HG03558 (cell line): ENCODE data around the gene RRBP1.

ENCODE experiments used
- ATAC-seq: cut with Tn5 transposase; IDR thresholded peaks from one replicate; pipeline ENCODE4 v1.9.1; 2021; ENCODE audit warnings: moderate number of reproducible peaks; ENCODE audit not compliant: unreplicated experiment; ENCODE audit errors: extremely low read depth

RRBP1 gene

GRCh38 chr20:17651760-17652388, 30.2 kb downstream of the RRBP1 start:
- ATAC-seq = no peak

DNA sequence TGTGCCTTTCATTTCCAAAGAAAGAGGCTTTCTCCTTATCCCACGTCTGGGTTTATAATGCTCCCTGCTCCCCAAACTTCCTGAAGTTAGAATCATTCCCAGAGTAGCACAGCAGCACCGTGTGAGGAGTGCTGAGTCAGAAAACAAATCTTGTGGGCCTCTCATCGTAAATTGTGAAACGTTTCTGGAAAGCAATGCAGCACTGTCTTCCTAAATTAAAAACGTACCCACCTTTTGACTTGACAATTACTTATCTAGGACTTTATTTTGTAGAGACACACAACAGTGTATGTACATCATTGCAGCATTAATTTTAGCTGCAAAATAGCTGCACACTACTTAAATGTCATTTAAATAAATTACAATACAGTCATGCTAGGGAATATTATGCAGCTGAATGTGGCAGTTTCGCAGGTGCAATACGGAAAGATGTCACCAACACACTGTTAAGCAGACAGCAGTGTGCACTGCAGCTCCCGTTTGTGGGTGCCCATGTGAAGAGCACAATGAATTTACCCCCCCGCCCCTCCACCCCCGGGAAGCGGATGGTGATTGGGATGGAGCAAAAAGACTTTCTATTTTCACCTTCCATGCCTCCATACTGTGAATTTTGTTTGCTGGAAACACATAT, 30.8 kb downstream of the RRBP1 start:
- no peak for ATAC-seq

DNA sequence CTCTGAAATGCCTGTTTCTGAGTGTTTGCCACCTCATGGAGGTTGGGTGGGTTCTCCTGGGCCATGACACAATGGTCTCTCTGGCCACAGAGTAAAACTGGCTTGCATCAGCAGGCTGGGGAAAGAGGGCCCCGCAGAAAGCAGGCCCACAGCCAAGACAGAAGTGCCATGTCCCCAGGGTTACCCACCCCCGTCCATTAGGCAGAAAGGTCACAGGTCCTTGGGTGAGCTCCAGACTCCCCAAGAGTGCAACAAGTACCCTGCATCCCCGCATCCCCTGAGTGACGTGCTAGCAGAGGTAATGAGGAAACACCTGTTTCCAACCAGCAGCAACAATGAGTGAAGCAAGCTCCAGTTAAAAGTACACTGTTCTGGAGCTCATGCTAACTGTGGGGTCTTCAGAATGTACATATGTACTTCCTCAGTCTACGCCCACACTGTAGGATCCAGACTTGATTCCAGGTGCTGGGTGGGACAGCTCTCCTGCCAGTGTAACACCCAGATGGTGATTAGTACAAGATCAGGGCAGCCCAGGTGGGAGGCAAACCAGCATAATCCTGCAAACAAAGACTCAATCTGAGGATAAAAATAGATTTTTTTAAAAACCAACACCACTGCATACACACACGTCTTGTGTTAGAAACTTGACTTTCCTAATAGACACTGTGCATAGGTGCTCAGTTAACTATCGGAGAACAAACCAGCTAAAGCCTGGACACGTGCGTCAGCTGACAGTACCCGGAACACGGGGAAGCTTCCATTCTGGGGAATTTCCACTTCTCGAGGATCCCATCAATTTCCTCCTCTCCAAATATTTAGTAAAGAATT, 31.5 kb downstream of the RRBP1 start:
- no peak for ATAC-seq

- ATAC-seq = no peak
These were observed 33.0 kb downstream of the RRBP1 start for GRCh38 chr20:17648791-17649730.

DNA sequence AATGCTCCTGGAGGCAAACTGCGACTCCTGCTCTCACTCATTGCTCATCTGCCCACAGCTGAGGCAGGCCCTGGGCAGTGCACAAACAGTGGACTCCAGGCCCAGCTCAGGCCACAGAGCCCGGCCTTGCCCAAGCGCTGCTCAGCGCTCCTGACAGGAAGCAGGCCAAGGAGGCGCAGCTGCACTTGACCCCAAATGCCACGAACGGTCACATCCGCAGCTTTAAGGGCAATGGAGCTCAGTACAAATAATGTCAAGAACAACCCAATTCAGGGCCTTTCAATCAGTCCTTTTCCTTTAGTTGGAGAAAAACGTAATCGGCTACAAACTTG, 33.8 kb downstream of the RRBP1 start:
- ATAC-seq = no peak

DNA sequence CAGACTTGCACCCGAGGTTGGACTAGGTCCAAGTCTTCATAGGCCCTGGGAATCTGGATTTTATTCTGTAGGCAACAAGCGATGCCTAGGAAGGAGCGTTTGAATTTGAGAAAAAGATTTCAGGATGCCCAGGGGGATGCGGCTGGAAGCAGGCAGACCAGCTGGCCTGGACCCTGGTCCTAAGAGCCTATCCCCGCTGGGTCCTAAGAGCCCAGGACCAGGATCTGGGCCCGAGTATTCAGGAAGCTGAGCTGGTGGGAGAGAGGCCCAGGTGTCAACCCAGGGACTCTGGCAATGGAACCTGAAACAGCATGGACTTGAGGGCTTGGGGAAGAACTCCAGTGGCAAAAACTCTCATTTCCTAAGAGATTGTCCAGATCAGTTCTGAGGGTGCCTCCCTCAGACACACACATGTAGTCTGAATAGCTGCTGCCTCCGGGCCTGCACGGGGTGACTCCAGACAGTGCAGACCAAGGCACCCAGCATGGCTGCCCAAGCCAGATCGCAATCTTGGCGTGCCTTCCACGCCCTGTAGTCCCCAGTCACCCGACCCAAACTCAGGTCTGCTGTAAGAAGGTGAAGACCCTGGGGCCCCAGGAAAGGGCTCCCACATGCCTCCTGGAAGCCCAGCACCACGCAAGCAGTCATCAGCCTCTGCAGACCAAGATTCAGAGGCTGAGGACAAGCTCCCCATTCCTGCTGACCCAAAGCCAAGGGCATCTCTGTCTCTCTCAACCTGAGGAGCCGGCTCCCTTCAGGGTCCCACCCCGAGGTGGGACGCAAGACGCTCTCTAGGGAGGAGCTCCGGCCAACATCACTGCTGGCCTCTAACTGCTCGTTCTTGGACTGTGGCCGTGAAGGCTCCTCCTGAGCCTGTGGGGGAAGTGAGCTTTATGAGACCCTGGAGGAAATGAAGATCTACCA, 34.4 kb downstream of the RRBP1 start:
- ATAC-seq = no peak

DNA sequence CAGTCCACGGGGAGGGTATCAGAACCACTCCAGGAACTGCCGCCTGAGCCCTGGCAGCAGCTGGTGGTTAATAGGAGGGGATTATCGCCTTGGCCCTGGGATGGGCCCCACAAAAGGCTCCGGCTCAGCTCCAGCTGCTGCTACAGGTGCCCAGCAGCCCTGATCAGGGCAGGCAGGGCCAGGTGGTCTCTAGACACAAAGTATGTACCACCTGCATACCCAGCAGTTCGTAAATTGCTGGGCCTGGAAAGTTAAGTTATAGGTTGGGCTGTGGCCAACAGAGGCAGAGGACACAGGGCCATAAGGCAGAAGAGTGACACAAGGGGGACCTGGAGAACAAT, 35.1 kb downstream of the RRBP1 start:
- no peak for ATAC-seq

DNA sequence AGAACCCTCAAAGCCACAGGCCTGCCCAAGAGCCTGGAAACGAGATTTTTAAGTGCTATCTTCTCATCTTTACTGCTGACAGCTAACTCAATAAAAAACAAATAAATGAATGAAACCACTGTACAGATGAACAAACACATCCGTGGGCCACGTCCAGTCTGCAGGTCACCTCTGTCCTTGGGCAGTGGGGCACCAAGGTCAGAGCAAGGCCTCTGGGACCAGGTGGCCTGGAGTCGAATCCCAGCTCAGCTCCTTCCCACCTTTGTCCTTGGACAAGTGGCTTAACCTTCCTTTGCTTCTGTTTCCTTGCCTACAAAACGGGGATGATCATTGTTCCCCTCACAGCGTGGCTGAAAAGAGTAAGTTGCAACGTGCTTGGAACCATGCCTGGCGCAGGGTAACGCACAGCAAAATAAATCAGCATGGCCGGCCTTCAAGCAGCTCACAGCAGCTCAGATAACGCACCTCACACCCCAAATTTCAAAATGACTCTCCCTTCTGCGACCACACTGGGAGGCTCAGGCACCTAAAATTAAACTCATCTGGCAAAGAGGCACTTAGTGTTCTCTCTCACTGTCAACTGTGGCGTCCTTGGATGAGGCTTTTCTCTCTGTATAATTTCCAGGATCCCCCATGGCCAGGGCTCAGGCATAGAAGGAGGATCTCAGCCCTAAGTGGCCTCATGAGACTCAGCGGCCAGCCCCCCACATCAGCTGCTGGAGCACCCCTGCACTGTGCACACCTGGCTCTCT, 35.7 kb downstream of the RRBP1 start:
- ATAC-seq = no peak

DNA sequence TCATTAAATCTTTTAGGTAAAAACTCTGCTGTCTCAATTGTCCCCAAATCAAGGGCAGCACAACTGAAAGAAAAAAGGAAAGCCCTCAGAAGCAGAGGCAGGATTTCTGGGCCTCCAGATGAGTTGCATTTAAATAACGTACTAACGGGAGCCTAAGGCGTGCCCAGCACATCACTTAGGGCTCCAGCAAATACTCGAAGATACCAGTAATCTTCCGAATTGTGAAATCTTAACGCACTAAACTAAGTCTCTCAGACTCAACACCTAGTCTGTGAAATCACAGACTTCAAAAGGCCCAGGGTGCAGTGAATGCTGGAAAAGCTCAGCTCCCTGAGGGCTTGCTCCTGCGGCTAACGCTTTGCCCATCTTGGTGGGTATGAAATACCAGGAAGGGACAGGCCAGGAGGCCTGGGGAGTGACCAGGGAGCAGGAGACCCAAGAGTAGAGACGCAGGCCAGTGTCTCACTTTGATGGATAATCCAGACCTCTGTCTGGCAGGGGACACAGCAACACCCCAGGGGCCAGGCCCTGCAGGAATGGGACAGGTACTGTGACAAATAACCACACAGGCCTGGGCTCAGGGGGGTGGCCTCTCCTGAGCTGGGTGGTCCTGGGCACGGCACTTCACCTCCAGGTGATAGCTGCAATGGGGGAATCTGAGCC, 36.4 kb downstream of the RRBP1 start:
- no peak for ATAC-seq

DNA sequence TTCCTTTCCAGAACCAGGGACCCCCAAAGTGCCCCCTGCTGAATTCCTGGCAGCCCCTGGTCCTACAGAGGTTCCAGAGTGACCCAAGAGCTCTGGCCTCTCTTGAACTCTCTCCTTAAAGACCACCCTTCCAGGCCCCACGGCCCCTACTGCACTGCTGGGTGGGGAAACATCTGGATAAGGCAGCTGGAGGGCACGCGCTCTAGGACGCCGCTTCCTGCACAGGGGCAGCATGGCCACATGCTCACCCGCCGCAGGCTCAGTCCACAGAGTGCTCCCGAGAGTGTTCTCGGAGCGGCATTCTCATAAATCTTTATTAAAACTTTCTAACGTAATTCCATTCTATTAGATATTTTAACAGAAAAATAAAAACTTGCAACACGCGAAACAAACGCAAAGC, 37.0 kb downstream of the RRBP1 start:
- no peak for ATAC-seq

DNA sequence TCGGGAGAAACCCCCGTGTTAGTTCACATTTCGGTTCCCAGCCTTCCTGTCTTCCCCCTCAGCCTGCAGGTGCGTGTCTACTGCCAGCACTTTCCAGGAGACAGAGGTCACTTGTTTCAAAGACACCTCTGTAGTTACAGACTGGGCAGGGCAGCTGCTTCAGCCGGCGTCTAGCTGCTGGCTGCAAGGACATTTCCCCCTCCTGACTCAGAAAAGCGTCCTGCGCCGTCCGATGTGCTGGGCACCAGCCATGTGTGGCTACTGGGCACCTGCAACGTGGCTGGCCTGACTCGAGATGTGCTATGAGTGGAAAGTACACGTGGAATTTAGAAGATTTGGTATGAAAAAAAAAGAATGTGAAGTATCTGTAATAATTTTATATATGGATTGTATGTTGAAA, 37.6 kb downstream of the RRBP1 start:
- ATAC-seq = no peak

- no peak for ATAC-seq
These were observed 38.4 kb downstream of the RRBP1 start for GRCh38 chr20:17643531-17644188.

GRCh38 chr20:17642404-17643269, 39.4 kb downstream of the RRBP1 start:
- no peak for ATAC-seq

DNA sequence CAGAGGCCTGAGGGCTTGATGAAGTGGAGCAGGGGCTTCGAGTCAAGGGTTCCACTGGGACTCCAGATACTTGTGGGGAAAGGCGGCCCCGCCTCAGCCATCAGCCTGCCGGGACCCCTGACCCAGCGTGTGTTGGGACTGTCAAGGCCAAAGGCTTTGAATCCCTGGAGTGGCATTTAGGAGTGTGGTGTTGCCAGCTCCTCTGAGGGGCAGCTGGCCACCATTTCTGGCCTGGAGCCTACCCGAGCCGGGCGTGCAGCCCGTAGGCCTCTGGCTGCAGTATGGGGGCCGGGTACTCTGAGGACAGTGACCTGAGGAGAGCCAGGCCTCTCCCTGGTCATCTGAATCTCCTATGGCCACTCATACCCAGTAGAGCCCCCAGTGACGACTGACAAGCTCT, 40.0 kb downstream of the RRBP1 start:
- ATAC-seq = no peak

GRCh38 chr20:17641520-17641964, 40.5 kb downstream of the RRBP1 start:
- ATAC-seq = no peak

GRCh38 chr20:17640875-17641378, 41.1 kb downstream of the RRBP1 start:
- no peak for ATAC-seq
